Upper lobe of left lung (tissue), 4 donors: Measurements from ENCODE around the gene USP6NL.

Experiments used
- CTCF ChIP-seq, 6 experiments: fragments of 450-650 bp in 4 of 6; fragments of 200-600 bp in 2 of 6; sonication (generic) in 2 of 6; IDR thresholded peaks; one replicate each; pipeline ENCODE4 v1.5.1; 2016 to 2019; ENCODE audit warnings: antibody characterized with exemption in 6 of 6
- EP300 ChIP-seq, 4 donors: sonication (generic); formaldehyde crosslinking; IDR thresholded peaks; one replicate each; pipeline ENCODE4 v1.5.1; 2017; ENCODE audit warnings: antibody characterized with exemption in 4 of 4, control low read depth in 2 of 4
- POLR2A ChIP-seq, 4 donors: fragments of 450-650 bp; IDR thresholded peaks; one replicate each; pipeline ENCODE4 v1.5.1; 2016 to 2017; ENCODE audit warnings: antibody characterized with exemption in 4 of 4, mild to moderate bottlenecking in 2 of 4

- TF ChIP-seq CTCF (IDR thresholded peaks at IDR 0.05), result no peak
- no peak for TF ChIP-seq EP300 (IDR thresholded peaks at IDR 0.05)
- TF ChIP-seq POLR2A (IDR thresholded peaks at IDR 0.05), result no peak
Measured at GRCh38 chr10:11498399-11498798, 113.1 kb downstream of the USP6NL start.
